ENCODE measurements around the gene RBBP8NL. TPM values are rescaled to one million over a fixed set of nuclear protein-coding genes. Genes with fewer than 3 reads are reported as not detected.
A peak's percentile ranks its signal among the peaks of the same experiment; 100 is the strongest.

RBBP8NL gene
- total and polyA plus RNA-seq, 4 donors = under 0.01 to 0.14 TPM; not detected in 2

GRCh38 chr20:62388839-62389600, 38.3 kb downstream of the RBBP8NL start (continued):
- TF ChIP-seq, protein P1, sequence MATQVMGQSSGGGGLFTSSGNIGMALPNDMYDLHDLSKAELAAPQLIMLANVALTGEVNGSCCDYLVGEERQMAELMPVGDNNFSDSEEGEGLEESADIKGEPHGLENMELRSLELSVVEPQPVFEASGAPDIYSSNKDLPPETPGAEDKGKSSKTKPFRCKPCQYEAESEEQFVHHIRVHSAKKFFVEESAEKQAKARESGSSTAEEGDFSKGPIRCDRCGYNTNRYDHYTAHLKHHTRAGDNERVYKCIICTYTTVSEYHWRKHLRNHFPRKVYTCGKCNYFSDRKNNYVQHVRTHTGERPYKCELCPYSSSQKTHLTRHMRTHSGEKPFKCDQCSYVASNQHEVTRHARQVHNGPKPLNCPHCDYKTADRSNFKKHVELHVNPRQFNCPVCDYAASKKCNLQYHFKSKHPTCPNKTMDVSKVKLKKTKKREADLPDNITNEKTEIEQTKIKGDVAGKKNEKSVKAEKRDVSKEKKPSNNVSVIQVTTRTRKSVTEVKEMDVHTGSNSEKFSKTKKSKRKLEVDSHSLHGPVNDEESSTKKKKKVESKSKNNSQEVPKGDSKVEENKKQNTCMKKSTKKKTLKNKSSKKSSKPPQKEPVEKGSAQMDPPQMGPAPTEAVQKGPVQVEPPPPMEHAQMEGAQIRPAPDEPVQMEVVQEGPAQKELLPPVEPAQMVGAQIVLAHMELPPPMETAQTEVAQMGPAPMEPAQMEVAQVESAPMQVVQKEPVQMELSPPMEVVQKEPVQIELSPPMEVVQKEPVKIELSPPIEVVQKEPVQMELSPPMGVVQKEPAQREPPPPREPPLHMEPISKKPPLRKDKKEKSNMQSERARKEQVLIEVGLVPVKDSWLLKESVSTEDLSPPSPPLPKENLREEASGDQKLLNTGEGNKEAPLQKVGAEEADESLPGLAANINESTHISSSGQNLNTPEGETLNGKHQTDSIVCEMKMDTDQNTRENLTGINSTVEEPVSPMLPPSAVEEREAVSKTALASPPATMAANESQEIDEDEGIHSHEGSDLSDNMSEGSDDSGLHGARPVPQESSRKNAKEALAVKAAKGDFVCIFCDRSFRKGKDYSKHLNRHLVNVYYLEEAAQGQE (IDR thresholded peaks at IDR 0.05) = no peak

- peaks cover 8 to 42% (median 35%) of the 10 kb centered on the region in 4 donors for H3K4me1 ChIP-seq (ENCODE audit: control insufficient read depth in 4 of 4, insufficient read depth in 4 of 4, low read length in 3 of 4)
- H3K27ac ChIP-seq (ENCODE audit: low read depth in 1 of 2, low read length in 2 of 2) = no peak overlapping the region
- H3K27me3 ChIP-seq (ENCODE audit: control insufficient read depth in 4 of 4, insufficient read depth in 4 of 4, low read length in 3 of 4) = no peaks in the 10 kb centered on the region
- H3K4me3 ChIP-seq (ENCODE audit: low read depth in 1 of 3, low read length in 3 of 3) = peak overlapping the region; percentile 85 to 97 (median 92)
- peak overlapping the region in 1 of 2 donors; percentile 84 for H3K9ac ChIP-seq (ENCODE audit: low read depth in 1 of 2, low read length in 2 of 2)
- DNase-seq (ENCODE audit: low spot score) = no peak
- TF ChIP-seq HNF4A (conservative IDR thresholded peaks at IDR 0.05) = no peak
- TF ChIP-seq RXRA (IDR thresholded peaks at IDR 0.05) = no peak
- no peak for TF ChIP-seq ZBTB33 (IDR thresholded peaks at IDR 0.05)
- TF ChIP-seq YY1 (IDR thresholded peaks at IDR 0.05) = no peak
- no peak for TF ChIP-seq MAX (IDR thresholded peaks at IDR 0.05)
- TF ChIP-seq, protein P2, sequence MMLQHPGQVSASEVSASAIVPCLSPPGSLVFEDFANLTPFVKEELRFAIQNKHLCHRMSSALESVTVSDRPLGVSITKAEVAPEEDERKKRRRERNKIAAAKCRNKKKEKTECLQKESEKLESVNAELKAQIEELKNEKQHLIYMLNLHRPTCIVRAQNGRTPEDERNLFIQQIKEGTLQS (IDR thresholded peaks at IDR 0.05) = no peak
- no peak for TF ChIP-seq EGR1 (IDR thresholded peaks at IDR 0.05; ENCODE audit: low read depth in 2 of 2)
- no peak for TF ChIP-seq FOXA2 (IDR thresholded peaks at IDR 0.05)
- TF ChIP-seq, protein P3, sequence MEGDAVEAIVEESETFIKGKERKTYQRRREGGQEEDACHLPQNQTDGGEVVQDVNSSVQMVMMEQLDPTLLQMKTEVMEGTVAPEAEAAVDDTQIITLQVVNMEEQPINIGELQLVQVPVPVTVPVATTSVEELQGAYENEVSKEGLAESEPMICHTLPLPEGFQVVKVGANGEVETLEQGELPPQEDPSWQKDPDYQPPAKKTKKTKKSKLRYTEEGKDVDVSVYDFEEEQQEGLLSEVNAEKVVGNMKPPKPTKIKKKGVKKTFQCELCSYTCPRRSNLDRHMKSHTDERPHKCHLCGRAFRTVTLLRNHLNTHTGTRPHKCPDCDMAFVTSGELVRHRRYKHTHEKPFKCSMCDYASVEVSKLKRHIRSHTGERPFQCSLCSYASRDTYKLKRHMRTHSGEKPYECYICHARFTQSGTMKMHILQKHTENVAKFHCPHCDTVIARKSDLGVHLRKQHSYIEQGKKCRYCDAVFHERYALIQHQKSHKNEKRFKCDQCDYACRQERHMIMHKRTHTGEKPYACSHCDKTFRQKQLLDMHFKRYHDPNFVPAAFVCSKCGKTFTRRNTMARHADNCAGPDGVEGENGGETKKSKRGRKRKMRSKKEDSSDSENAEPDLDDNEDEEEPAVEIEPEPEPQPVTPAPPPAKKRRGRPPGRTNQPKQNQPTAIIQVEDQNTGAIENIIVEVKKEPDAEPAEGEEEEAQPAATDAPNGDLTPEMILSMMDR (IDR thresholded peaks at IDR 0.05; ENCODE audit: low read depth, low read length, missing input control) = no peak
- no peak for TF ChIP-seq GABPA (IDR thresholded peaks at IDR 0.05 in 1 of 2, conservative IDR thresholded peaks at IDR 0.05 in 1 of 2)
- TF ChIP-seq NR2F2 (IDR thresholded peaks at IDR 0.05) = no peak
- no peak for TF ChIP-seq RAD21 (IDR thresholded peaks at IDR 0.05)
- TF ChIP-seq JUND (IDR thresholded peaks at IDR 0.05) = no peak
- 75% methylated on average over 20 of the region's 20 CpGs for WGBS
- peaks cover 0 to 13% (median 4%) of the 10 kb centered on the region in 4 donors for H3K36me3 ChIP-seq (ENCODE audit: control insufficient read depth in 4 of 4, insufficient read depth in 3 of 4, low read depth in 1 of 4, low read length in 3 of 4)
- H3K9me3 ChIP-seq (ENCODE audit: control insufficient read depth in 4 of 4, low read length in 3 of 4) = no peaks in the 10 kb centered on the region
Measured at GRCh38 chr20:62387933-62388635, 39.3 kb downstream of the RBBP8NL start.
